Placental epithelial cell (primary cell): ENCODE data around the gene ADAM29. TPM values are rescaled to one million over a fixed set of nuclear protein-coding genes. Genes with fewer than 3 reads are reported as not detected.

Experiments used
- small RNA-seq: library from RNA; depleted of rRNA; stranded (forward); fragments of <200 nt; gene quantifications from one replicate; pipeline ENCODE3, GENCODE V24; 2012
- total RNA-seq: library from RNA; depleted of rRNA; stranded (reverse); fragments of >200 nt; gene quantifications from 2 replicates; pipeline ENCODE4 v1.2.3, GENCODE V29; 2012

ADAM29 gene
- not detected in 2 replicates for total RNA-seq

GRCh38 chr4:174918058-174918457 lies at the start of gene ADAM29:
TSS of gene ADAM29 (plus strand) at chr4:174918358. CDS start at chr4:174975526, 57,168 bp downstream.

Small RNAs within 50 kb of the gene (small RNA-seq; reads per million reads assigned to genes)
- gene AC105914.1 = not detected

Other genes starting within 250 kb of the ADAM29 start
- gene GLRA3, start 89.1 kb upstream of the ADAM29 start, total RNA-seq = not detected in 2 replicates